ENCODE data around the gene DCAF11. TPM values are rescaled to one million over a fixed set of nuclear protein-coding genes. Genes with fewer than 3 reads are reported as not detected.

Gene DCAF11
- total and polyA plus RNA-seq, 2 of the 13 experiments (the other 11 are each of a cell fraction or from before 2014, with no cell fraction given): 150 to 257 TPM

GRCh38 chr14:24138396-24139271 is 24.1 kb downstream of the DCAF11 start (continued):
- TF ChIP-seq ZNF687 (CRISPR knock-in tag; IDR thresholded peaks at IDR 0.05): peak; percentile 72
- TF ChIP-seq DMTF1 (CRISPR knock-in tag; IDR thresholded peaks at IDR 0.05): no peak
- no peak for TF ChIP-seq NCOR1 (IDR thresholded peaks at IDR 0.05; ENCODE audit: borderline replicate concordance, low read length)
- TF ChIP-seq ZFP36 (IDR thresholded peaks at IDR 0.05; ENCODE audit: borderline replicate concordance, low read depth, low read length, partially characterized antibody): no peak
- TF ChIP-seq ZMAT3 (CRISPR knock-in tag; conservative IDR thresholded peaks at IDR 0.05): no peak
- TF ChIP-seq POLR2G (IDR thresholded peaks at IDR 0.05; ENCODE audit: low read depth, low read length): peak; percentile 31; the same call in 1 of the 2 replicates
- no peak for TF ChIP-seq KLF9 (CRISPR knock-in tag; IDR thresholded peaks at IDR 0.05; ENCODE audit: low read depth)
- 0 out of 2 replicates have a peak, but pooled peaks have one; percentile 51 for TF ChIP-seq KDM3A (CRISPR knock-in tag; IDR thresholded peaks at IDR 0.05; ENCODE audit: low read depth)
- TF ChIP-seq ZEB1 (IDR thresholded peaks at IDR 0.05; ENCODE audit: insufficient replicate concordance, low read depth): no peak
- no peak for TF ChIP-seq SP1 (IDR thresholded peaks at IDR 0.05)
- TF ChIP-seq SP1 (CRISPR knock-in tag; IDR thresholded peaks at IDR 0.05): no peak
- peak; percentile 77; the same call in 1 of the 2 replicates for TF ChIP-seq ZBTB34 (CRISPR knock-in tag; IDR thresholded peaks at IDR 0.05)
- TF ChIP-seq ZNF33B (CRISPR knock-in tag; IDR thresholded peaks at IDR 0.05): 0 out of 2 replicates have a peak, but pooled peaks have one; percentile 35
- TF ChIP-seq HNF1A (IDR thresholded peaks at IDR 0.05; ENCODE audit: low read depth): no peak
- TF ChIP-seq HNF1A (CRISPR knock-in tag; IDR thresholded peaks at IDR 0.05; ENCODE audit: borderline replicate concordance): 0 out of 2 replicates have a peak, but pooled peaks have one; percentile 55
- no peak for TF ChIP-seq ZNF558 (CRISPR knock-in tag; IDR thresholded peaks at IDR 0.05; ENCODE audit: borderline replicate concordance)
